Astrocyte of the cerebellum (primary cell): ENCODE data around the gene DNASE2.
A peak's percentile ranks its signal among the peaks of the same experiment; 100 is the strongest.

ENCODE experiments used
- DNase-seq: peaks from one replicate; pipeline ENCODE4 v3.0.0-alpha.2; 2011; ENCODE audit warnings: low read depth
- H3K4me3 ChIP-seq: 2 replicates; pipeline ENCODE4 v1.5.1; 2011; ENCODE audit warnings: mild to moderate bottlenecking, low read depth, low read length, moderate library complexity
- CTCF ChIP-seq: IDR thresholded peaks from 2 replicates; pipeline ENCODE4 v1.5.1; 2012; ENCODE audit warnings: low read length, low read depth, moderate library complexity, mild to moderate bottlenecking; ENCODE audit errors: missing control alignments
- in situ Hi-C: cut with HindIII; loops from 2 replicates; pipeline ENCODE4 v1.10.0; 2017; ENCODE audit warnings: low sequenced_read_pairs

The DNASE2 gene

GRCh38 chr19:12880551-12881171 is 588 bp downstream of the DNASE2 start:
- in situ Hi-C loops, result no loop called here
- no peak for TF ChIP-seq CTCF
- no peak for DNase-seq
- peak overlapping the region; percentile 79 for H3K4me3 ChIP-seq

GRCh38 chr19:12875086-12875485 is 6.2 kb downstream of the DNASE2 start:
- no peak for TF ChIP-seq CTCF
- DNase-seq, result no peak
- no peak overlapping the region for H3K4me3 ChIP-seq
- in situ Hi-C loops, result no loop called here

GRCh38 chr19:12873891-12874745 is 7.1 kb downstream of the DNASE2 start:
- in situ Hi-C loops, result no loop called here
- no peak for DNase-seq
- no peak overlapping the region for H3K4me3 ChIP-seq
- no peak for TF ChIP-seq CTCF

- no peak for TF ChIP-seq CTCF
- no peak overlapping the region for H3K4me3 ChIP-seq
- no peak for DNase-seq
- in situ Hi-C loops, result no loop called here
These were observed 8.0 kb downstream of the DNASE2 start for GRCh38 chr19:12872941-12873890.

- in situ Hi-C loops, result no loop called here
- TF ChIP-seq CTCF, result no peak
These were observed 9.0 kb downstream of the DNASE2 start for GRCh38 chr19:12872255-12872654.

GRCh38 chr19:12871681-12872080 is 9.6 kb downstream of the DNASE2 start:
- no peak for TF ChIP-seq CTCF
- DNase-seq, result no peak
- H3K4me3 ChIP-seq, result no peak overlapping the region
- in situ Hi-C loops, result no loop called here

More at GRCh38 chr19:12872255-12872654, 9.0 kb downstream of the DNASE2 start:
- no peak for DNase-seq
- no peak overlapping the region for H3K4me3 ChIP-seq
